GM23248 (cell line): ENCODE results near the gene DMRT3. TPM values are rescaled to one million over a fixed set of nuclear protein-coding genes. Genes with fewer than 3 reads are reported as not detected.

Experiments
- DNase-seq: peaks from one replicate; pipeline ENCODE4 v3.0.0-alpha.2; 2015
- H2AFZ ChIP-seq: fragments of 200-600 bp; sonication (generic); 2 replicates; pipeline ENCODE4 v1.6.1; 2016; ENCODE audit warnings: antibody characterized with exemption
- H3F3A ChIP-seq: fragments of 200-600 bp; sonication (generic); 2 replicates; pipeline ENCODE4 v1.6.1; 2016; ENCODE audit warnings: mild to moderate bottlenecking, antibody characterized with exemption, mixed run types; ENCODE audit not compliant: insufficient read depth
- H3K27ac ChIP-seq: fragments of 200-600 bp; sonication (generic); 2 replicates; pipeline ENCODE4 v1.5.1; 2016; ENCODE audit warnings: mild to moderate bottlenecking
- H3K27me3 ChIP-seq: fragments of 200-600 bp; sonication (generic); replicated peaks from 2 replicates; pipeline ENCODE4 v1.6.1; 2016; ENCODE audit warnings: mild to moderate bottlenecking; ENCODE audit not compliant: insufficient read depth
- H3K36me3 ChIP-seq: fragments of 200-600 bp; sonication (generic); 2 replicates; pipeline ENCODE4 v1.6.1; 2016; ENCODE audit warnings: low read depth, mild to moderate bottlenecking
- H3K4me1 ChIP-seq: fragments of 200-600 bp; sonication (generic); 2 replicates; pipeline ENCODE4 v1.6.1; 2016; ENCODE audit warnings: mild to moderate bottlenecking; ENCODE audit not compliant: insufficient read depth
- H3K4me2 ChIP-seq: fragments of 200-600 bp; sonication (generic); one replicate; pipeline ENCODE4 v1.6.1; 2016; ENCODE audit warnings: mild to moderate bottlenecking; ENCODE audit not compliant: unreplicated experiment
- H3K4me3 ChIP-seq: fragments of 200-600 bp; sonication (generic); 2 replicates; pipeline ENCODE4 v1.5.1; 2016; ENCODE audit warnings: mild to moderate bottlenecking
- H3K79me2 ChIP-seq: fragments of 200-600 bp; sonication (generic); 2 replicates; pipeline ENCODE4 v1.6.1; 2016; ENCODE audit warnings: mild to moderate bottlenecking; ENCODE audit not compliant: insufficient read depth
- H3K9ac ChIP-seq: fragments of 200-600 bp; sonication (generic); 2 replicates; pipeline ENCODE4 v1.6.1; 2016; ENCODE audit warnings: mild to moderate bottlenecking
- H3K9me2 ChIP-seq: fragments of 200-600 bp; sonication (generic); 2 replicates; pipeline ENCODE4 v1.6.1; 2016; ENCODE audit warnings: mixed run types, mild to moderate bottlenecking, moderate library complexity; ENCODE audit not compliant: insufficient read depth
- H3K9me3 ChIP-seq: fragments of 200-600 bp; sonication (generic); one replicate; pipeline ENCODE4 v1.6.1; 2017; ENCODE audit warnings: low read depth
- H4K20me1 ChIP-seq: fragments of 200-600 bp; sonication (generic); 2 replicates; pipeline ENCODE4 v1.6.0; 2016; ENCODE audit not compliant: insufficient read depth
- EZH2 ChIP-seq: fragments of 200-600 bp; sonication (generic); IDR thresholded peaks from 2 replicates; pipeline ENCODE4 v1.6.1; 2018; ENCODE audit warnings: antibody characterized with exemption, mild to moderate bottlenecking; ENCODE audit not compliant: insufficient read depth, poor library complexity, severe bottlenecking
- EZH2phosphoT487 ChIP-seq: fragments of 200-600 bp; sonication (generic); IDR thresholded peaks from 2 replicates; pipeline ENCODE4 v1.6.1; 2018; ENCODE audit warnings: antibody characterized with exemption, moderate library complexity, mild to moderate bottlenecking, low read depth; ENCODE audit not compliant: insufficient read depth
- WGBS, 2 experiments: methylation state at CpG; one replicate each; pipeline ENCODE4 v1.1.6; 2015 to 2017; ENCODE audit warnings: low lambda C conversion rate in 2 of 2, low coverage in 1 of 2; ENCODE audit errors: missing lambda C conversion rate in 2 of 2; 5-methylcytosine and 5-hydroxymethylcytosine counted together
- in situ Hi-C: fragments of 300-500 bp; cut with MboI; formaldehyde crosslinking; loops from 2 replicates; pipeline ENCODE4 v1.15.0; 2020
- polyA plus RNA-seq: library from polyadenylated mRNA; unstranded; fragments of >200 nt; fragmentation: Nextera tagmentation; extraction: Ambion mirVana; gene quantifications from 2 replicates; pipeline ENCODE4 v1.2.1, GENCODE V29; 2016
- small RNA-seq: library from RNA; depleted of rRNA; stranded (forward); fragments of <200 nt; gene quantifications from one replicate; pipeline ENCODE3, GENCODE V24; 2014; ENCODE audit warnings: low read depth, low replicate concordance
- total RNA-seq: library from RNA; depleted of rRNA; stranded (reverse); fragments of >200 nt; shearing (Covaris generic); gene quantifications from 2 replicates; pipeline ENCODE4 v1.2.3, GENCODE V29; 2014; rRNA removed

DMRT3 gene
- total and polyA plus RNA-seq, 2 experiments from 2014 or later, result not detected

DNA sequence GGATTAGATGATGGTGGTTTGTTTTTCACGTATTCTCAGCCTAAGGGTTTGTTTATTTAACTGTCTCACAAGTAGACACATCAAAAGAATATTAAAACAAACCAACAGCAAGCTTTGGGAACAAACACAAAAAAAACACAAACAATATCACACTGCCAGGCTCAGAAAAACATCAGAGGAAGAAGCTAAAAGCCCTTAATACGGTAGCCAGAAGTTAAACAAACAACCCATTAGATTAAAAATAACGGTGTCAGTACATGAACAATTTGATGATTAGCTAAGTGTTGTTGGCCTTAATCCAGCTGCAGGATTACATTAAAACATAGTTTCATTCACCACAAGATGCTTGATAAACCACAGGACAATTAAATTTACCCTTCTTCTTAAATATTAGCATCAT lies 57.8 kb downstream of the DMRT3 start:
- H3K9me3 ChIP-seq, result no peaks in the 10 kb centered on the region
- in situ Hi-C loops, result no loop called here
- no peaks in the 10 kb centered on the region for H3K4me1 ChIP-seq
- H3K27me3 ChIP-seq, result peaks cover 20% of the 10 kb centered on the region
- no peak overlapping the region for H2AFZ ChIP-seq
- no peaks in the 10 kb centered on the region for H4K20me1 ChIP-seq
- no peaks in the 10 kb centered on the region for H3K9me2 ChIP-seq
- 45 to 49% methylated on average over 3 of the region's 3 CpGs for WGBS, 2 experiments
- H3K27ac ChIP-seq, result no peak overlapping the region
- H3K4me3 ChIP-seq, result no peak overlapping the region
- H3F3A ChIP-seq, result no peaks in the 10 kb centered on the region
- no peaks in the 10 kb centered on the region for H3K36me3 ChIP-seq
- no peak overlapping the region for H3K9ac ChIP-seq
- H3K79me2 ChIP-seq, result no peaks in the 10 kb centered on the region
- DNase-seq, result no peak
- TF ChIP-seq EZH2, result no peak
- no peak for TF ChIP-seq EZH2phosphoT487
- H3K4me2 ChIP-seq, result no peak overlapping the region

DNA sequence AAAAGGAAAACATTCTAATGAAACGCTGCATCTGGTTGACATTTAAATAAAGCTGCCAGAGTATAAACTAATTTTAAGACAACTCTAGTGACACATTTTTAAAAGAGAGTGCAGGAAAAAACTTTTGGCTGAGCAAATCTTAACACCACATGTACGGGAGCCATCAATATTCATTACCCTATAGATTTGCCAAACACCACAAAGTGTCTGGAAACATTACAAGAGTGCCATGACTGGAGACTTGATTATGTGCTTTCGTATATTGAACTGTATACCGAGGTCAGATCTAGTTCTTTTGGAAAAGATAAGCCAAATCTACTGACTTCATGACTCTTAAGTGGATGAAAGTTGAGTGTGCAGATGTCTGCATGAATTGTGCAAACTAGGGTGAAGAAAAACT lies 63.1 kb downstream of the DMRT3 start:
- Histone ChIP-seq H3K9ac (no peak overlapping the region), H3K27me3 (peaks cover 54% of the 10 kb centered on the region), H3K9me2 (no peaks in the 10 kb centered on the region), H4K20me1 (no peaks in the 10 kb centered on the region), H3K27ac (no peak overlapping the region), H3F3A (no peaks in the 10 kb centered on the region), H3K79me2 (no peaks in the 10 kb centered on the region), H3K4me2 (no peak overlapping the region), H3K9me3 (no peaks in the 10 kb centered on the region), H2AFZ (no peak overlapping the region), H3K4me1 (no peaks in the 10 kb centered on the region), H3K36me3 (no peaks in the 10 kb centered on the region), H3K4me3 (no peak overlapping the region)
- 1% methylated on average over 4 of the region's 4 CpGs for WGBS, 2 experiments
- in situ Hi-C loops, result no loop called here
- no peak for TF ChIP-seq EZH2
- TF ChIP-seq EZH2phosphoT487, result no peak
- DNase-seq, result no peak

Small RNA genes lying within 50 kb of the gene (small RNA-seq; reads per million reads assigned to genes)
- gene RNU6-1073P, result not detected

Other genes starting within 250 kb of the DMRT3 start
- gene DMRT1, start 135.0 kb upstream of the DMRT3 start, total RNA-seq, result not detected in 2 replicates
- gene DMRT1, start 135.0 kb upstream of the DMRT3 start, polyA plus RNA-seq, result not detected in 2 replicates
- gene DMRT2, start 73.7 kb downstream of the DMRT3 start, total RNA-seq, result not detected in 2 replicates
- gene DMRT2, start 73.7 kb downstream of the DMRT3 start, polyA plus RNA-seq, result 0.19 TPM in 1 of 2 replicates, not detected in the other